ENCODE data around the gene SQSTM1.

The SQSTM1 gene

DNA sequence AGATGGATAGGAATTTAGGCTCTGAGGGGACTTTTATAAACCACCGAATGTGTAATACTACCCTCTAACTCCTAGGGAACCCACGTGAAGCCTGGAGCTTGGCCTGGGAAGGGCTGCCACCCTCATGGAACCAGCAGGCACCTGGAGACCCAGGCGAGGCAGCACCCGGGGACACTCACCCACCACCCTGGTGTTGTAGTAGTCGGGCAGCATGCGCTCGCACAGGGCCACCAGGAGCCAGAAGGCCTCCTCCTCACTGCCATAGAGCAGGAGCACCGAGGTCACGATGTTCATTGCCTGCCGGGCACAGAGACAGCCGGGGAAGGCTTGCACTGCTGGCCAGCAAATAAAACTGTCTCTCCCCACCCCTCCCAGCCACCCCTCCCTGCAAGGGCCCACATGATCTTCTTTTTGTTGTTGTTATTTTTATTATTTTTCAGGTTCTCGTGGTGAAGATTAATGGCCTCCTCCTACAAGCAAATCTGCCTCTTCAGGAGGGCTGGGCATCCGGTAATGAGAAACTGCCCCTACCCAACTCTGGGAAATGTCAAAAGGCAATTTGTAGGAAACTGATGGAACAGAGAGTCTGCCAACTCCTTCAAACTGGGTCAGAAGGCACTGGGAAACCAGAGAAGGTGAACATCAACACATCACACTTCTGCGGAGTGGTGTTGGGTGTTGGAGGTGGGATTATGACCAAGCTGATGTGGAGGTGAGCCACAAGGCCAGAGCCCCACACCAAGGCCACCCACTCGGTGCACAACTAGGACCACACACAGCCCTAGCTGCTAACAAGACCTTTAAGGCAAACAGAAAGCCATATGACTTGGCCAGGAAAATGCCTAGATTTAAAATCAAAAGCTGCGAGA lies 55.3 kb downstream of the SQSTM1 start:
- DNase-seq, result no peak

DNA sequence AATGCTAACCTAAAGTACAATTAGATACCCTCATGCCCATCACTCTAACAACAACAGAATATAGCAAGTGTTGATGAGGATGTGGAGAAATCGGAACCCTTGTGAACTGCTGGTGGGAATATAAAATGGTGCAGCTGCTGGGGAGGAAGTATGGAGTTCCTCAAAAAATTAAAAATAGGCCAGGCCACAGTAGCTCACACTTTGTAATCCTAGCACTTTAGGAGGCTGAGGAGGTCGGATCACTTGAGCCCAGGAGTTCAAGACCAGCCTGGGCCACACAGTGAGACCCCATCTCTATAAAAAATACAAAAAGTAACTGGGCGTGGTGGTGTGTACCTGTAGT lies 55.9 kb downstream of the SQSTM1 start:
- no peak for DNase-seq

GRCh38 chr5:179878222-179879002 lies 57.7 kb downstream of the SQSTM1 start:
- no peak for DNase-seq

DNA sequence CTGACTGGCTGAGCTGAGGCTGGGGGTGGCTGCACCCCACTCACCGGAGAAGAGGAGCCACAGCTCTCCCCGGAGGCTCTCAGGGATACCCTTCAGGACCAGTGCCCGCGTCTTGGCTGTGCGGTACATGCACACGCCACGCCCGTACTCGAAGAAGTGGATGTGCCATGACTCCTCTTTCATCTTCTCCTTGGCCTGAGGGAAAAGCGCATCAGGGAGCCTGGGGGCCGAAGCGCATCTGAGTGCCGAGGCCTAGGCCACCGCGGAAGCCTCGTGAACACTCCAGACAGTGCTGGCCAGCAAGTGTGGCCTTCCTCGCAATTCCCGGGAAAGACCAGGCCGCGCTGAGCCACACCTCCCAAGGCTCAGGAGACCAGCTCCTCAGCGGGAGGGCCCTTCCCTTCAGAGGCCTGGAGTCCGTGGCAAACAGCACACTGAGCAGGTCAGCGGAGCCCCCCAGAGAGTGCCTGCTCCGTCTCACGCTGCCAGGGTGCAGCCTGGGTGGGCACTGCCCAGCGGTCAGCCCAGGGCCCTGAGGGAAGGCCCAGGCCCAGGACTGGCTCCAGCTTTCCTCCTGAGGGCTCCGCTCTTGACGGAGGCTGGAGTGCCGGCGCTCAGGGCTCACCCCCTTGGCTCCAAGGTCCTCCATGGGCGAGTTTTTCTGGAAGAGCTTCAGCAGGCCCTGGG lies 58.4 kb downstream of the SQSTM1 start:
- no peak for DNase-seq

GRCh38 chr5:179879690-179880010 lies 58.9 kb downstream of the SQSTM1 start:
- no peak for DNase-seq

- DNase-seq, result no peak
Measured at GRCh38 chr5:179880066-179880650, 59.5 kb downstream of the SQSTM1 start.

DNA sequence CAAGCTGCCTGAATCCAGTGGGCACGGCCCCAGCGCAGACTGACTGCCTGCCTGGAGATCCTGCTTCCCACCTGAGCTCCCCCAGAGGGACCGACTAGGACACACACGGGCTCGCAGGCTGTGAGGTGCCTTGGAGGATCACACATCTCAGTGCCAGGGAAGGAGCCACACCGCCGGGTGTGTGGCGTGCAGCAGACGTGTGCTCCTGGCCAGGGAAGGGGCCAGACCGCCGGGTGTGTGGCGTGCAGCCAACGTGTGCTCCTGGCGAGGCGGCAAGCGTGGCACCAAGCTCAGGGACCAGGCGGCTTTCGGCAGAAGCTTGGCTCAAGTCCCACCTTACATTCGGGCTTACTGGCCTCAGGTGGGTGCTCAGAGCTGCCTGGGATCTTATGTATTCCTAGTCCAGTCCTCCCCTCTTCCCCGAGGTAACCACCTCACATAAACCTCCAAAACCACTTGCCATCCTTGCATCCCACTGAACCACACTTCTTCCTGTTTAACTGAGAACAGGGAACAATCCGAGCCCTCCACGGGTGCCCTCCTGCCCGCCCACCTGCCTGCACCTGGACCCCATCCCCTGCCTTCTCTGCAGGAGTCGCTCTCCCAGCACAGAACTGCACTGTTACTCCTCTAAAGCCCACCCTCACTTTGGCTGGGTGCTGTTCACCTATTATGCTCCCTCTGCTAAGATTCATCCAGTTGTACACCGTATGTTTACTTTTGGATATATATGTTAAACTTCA lies 60.3 kb downstream of the SQSTM1 start:
- DNase-seq, result no peak

GRCh38 chr5:179882338-179882737 lies 61.6 kb downstream of the SQSTM1 start:
- DNase-seq, result no peak

GRCh38 chr5:179883163-179883562 lies 62.5 kb downstream of the SQSTM1 start:
- no peak for DNase-seq

GRCh38 chr5:179885491-179886090 lies 64.9 kb downstream of the SQSTM1 start:
- no peak for DNase-seq

GRCh38 chr5:179886190-179886911 lies 65.6 kb downstream of the SQSTM1 start:
- DNase-seq, result no peak

DNA sequence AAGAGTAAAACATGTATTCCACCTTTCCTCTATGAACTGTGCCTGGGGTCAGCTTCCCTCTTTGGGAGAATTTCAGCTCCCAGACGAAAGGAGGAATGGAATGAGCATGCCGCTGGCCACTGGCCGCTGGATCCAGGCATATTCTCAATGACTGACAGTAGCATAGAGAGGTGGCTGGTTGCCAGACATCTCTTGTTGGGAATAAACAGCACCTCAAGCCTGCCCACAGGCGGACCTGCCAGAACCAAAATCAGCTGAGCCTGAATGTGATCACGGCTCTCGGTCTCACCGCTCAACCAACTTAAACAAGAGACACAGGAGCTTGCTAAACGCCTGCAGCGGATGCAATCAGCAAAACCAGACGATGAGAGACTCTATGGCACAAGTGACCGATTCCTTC lies 66.4 kb downstream of the SQSTM1 start:
- no peak for DNase-seq
